ENCODE results near the gene SULT1C4.

Gene SULT1C4

GRCh38 chr2:108376774-108377173, 980 bp upstream of the SULT1C4 start:
- no peak for DNase-seq

- no peak for DNase-seq
Observed at GRCh38 chr2:108377401-108377800, 353 bp upstream of the SULT1C4 start.

- DNase-seq = no peak
Observed at GRCh38 chr2:108378851-108379250, 1.1 kb downstream of the SULT1C4 start.

DNA sequence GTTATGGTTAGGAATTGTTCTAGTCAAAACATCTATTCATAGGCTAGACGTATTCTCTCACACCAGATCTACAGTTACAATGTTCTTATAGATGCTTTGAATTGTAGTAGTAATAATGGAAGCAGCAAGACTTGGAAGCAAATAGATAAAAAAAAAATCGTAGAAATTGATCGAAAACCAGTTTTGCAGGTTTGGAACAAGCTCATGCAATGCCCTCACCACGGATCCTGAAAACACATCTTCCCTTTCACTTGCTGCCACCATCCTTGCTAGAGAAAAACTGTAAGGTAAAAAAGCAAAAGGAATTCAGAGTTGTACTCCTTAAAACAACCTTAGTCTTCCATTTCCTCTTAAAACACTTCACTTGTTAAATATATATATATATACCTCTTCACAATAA, 4.4 kb downstream of the SULT1C4 start:
- no peak for DNase-seq

DNA sequence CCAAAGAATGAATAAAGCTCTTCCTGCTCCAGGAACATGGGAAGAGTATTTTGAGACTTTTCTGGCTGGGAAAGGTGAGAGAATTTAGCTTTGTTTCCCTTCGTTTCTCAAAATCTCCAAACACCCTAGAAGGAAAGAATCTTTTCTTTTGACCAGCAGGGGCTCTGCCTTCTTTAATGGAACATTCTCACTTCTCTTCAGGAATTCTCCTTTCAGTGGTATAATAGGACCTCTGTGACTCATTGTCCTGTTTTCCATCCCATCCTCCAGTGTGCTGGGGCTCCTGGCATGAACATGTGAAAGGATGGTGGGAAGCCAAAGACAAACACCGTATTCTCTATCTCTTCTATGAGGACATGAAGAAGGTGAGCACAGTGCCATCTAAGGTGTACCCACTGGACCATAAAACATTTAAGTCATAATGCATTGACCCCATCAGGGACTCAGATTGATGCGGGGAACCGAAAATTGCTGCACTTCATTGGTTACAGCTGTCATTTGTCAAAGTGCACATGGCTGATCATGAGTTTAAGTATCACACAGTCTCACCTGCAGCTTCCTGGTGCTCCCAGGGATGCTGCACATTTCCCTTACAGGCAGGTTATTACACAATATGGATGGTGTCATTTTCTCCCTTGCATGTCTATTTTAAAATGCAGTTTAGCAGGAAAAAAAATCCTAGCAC, 5.5 kb downstream of the SULT1C4 start:
- no peak for DNase-seq

DNA sequence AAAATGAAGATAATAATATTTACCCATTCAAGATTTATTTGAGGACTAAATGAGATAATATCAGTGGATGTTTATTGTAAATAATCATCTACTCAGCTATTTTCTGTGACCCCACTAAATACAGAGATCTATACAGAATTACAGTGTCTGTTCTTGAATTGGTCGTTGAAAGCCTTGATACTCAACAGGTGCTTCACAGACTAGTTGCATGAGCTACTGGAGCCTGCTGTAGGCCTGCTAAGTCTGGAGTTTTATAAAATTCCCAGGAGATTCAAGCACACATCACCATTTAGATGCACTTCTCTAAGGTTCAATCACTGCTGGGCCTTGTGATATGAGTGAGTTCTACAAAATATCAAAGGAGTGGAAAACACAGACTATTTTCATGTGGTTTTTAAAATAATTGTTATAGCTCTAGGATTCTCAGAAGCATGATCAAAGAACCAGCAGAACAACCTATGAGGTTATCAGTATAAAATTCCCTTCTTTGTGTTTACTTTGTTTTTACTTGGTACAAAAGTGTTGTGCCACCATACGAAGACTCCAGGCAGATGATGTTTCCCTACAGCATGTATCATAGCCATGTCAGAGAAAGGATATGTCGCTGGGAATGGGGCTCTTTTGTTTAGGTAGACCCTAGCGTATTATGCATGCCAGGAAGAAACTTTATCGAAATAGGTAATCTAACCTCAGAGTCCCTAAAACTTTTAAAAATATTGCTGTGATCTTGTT, 7.1 kb downstream of the SULT1C4 start:
- DNase-seq = no peak

DNA sequence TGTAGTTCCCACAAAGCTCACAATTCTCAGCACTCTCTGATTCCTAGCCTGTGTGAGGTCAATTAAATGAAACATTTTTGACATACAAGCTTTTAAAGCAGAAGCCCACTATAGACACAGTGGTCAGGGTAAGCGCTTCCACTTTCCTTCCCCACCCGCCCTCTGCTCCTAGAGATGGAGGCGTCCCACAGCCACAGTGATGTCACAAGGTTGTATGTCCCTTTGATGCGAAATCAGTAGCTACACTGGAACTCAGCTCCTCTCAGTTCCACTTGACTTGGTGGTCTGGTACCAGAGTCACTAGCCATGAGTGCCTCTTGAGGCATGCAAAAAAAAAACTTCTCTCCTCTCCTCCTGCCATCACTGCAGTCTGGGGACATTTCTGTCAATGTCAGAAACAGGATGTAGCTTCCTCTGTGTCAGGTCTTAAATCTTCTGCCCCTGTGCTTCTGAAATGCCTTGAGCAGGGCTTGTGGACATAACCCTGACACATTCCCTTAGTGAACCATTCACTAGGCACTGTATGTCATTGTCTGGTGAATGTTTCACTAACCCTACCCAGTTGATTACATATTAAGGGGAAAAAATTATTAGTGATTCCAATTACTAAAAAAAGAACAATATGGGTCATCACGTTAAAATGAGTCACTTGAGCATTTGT, 7.8 kb downstream of the SULT1C4 start:
- DNase-seq = no peak

GRCh38 chr2:108388045-108388444, 10.3 kb downstream of the SULT1C4 start:
- DNase-seq = no peak

- no peak for DNase-seq
Observed at GRCh38 chr2:108390340-108390739, 12.6 kb downstream of the SULT1C4 start.

DNA sequence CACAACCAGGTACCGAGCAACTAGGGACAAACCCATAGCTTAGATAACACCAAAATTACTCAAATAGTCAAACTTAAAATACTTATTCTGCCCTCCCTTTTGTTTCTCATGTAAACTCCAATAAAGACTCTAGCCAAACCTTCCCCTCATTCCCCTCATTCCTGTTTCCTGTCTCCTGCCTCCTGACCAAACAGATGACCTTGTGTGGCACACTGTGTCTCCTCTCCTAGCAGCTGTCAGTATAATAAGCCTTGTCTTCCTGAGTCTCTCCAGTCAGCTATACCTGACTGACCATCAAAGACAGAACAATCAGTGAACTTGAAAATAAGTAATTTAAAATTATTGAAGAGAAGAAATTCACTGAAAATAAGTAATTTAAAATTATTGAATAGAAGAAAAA, 14.3 kb downstream of the SULT1C4 start:
- DNase-seq = no peak

DNA sequence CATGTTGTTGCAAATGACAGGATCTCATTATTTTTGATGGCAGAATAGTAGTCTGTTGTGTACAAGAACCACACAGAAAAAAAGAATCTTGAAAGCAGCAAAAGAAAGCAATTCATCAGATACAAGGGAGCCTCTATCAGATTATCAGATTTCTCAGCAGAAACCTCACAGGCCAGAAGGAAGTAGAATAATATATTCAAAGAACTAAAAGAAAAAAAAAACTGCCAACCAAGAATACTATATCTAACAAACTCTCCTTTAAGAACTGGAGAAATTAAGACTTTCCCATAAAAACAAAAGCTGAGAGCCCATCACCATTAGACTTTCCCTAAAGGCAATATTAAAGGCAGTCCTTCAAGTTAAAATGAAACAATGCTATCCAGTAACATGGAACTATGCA, 15.4 kb downstream of the SULT1C4 start:
- no peak for DNase-seq

GRCh38 chr2:108395155-108395554, 17.4 kb downstream of the SULT1C4 start:
- DNase-seq = no peak

- DNase-seq = peak in 1 of 2 experiments; percentile 36
Observed at GRCh38 chr2:108396845-108397244, 19.1 kb downstream of the SULT1C4 start.

GRCh38 chr2:108399479-108399878, 21.7 kb downstream of the SULT1C4 start:
- DNase-seq = no peak

DNA sequence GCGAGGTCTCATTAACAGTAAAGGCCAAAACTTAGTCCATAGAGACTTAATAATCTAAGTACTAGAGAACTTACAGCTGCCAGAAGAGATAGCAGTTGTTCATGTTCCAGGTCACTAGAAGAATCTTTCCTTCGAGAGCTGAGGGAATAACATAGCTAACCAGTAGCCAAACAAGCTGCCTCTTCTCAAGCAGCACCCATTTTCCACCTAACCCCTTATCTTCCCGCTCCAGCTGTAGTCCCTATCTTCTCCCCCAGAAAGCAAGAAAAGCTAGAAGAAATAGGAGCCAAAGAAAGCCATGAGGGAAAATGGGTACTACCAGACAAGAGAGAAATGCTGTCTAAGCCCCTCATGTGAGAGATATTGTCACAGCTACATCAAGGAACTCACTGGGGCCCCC, 24.0 kb downstream of the SULT1C4 start:
- DNase-seq = no peak

GRCh38 chr2:108403494-108403893, 25.7 kb downstream of the SULT1C4 start:
- no peak for DNase-seq

DNA sequence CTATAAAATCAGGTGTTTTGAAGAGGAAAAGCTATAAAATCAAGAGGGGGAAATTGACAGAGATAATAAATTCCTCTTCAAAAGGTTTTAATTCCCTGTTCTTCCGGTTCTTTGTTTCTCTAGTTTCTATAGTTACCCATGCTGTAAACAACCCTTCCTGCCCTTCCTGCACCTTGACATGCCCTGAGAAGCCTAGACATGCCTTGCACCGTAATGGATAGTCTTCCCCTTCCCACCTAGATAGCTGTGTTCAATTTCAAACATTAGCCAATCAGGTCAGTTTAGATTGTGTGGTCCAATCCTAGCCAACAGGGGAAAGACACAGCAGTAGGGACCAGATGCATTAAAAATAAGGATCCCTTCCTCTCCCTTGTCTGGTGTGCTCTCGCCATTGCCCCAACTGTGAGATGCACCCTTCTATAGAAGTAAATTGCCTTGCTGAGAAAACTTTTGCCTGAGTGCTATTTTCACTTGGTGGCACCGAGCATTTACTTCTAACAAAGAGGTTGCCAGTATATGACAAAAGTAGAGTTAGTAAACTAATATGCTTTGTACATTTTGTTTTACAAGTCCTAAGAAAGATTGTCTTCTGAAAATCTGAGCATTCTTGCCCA, 27.1 kb downstream of the SULT1C4 start:
- no peak for DNase-seq

- DNase-seq = no peak
Observed at GRCh38 chr2:108407864-108408729, 30.3 kb downstream of the SULT1C4 start.

- DNase-seq = no peak
Observed at GRCh38 chr2:108409768-108410167, 32.0 kb downstream of the SULT1C4 start.

DNA sequence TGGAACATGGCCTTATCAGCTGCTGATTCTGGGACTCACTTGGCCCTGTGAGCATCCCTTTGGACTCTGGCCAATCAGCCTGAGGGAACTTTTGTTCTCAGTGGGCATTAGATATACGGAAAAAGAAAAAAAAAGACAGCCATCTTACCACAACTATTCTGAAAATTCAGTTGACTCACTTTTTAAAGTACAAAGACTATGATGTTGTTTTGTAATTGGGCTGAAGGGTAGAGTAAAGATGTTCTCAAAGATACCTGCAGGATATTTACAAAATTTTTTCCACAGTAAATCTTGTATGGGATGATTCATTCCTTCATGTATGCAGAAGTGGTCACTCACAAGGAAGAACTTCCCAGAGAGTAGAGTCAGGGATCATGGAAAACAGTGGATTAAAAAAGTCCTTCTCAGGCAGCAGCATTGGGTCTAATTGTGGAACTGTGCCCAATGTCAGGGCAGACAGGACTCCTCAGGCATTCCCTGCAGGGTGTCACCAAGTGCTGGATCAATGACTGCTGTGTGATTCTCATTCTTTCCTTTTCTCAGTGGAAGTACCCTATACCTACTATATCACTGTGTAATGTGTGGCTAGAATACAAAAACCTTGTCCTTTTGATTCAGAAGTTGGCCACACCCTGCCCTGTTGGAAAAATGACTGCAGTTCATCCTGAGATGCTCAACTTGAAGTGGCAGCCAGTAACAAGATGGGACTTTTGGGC, 35.4 kb downstream of the SULT1C4 start:
- DNase-seq = peak; percentile 44 to 72

DNA sequence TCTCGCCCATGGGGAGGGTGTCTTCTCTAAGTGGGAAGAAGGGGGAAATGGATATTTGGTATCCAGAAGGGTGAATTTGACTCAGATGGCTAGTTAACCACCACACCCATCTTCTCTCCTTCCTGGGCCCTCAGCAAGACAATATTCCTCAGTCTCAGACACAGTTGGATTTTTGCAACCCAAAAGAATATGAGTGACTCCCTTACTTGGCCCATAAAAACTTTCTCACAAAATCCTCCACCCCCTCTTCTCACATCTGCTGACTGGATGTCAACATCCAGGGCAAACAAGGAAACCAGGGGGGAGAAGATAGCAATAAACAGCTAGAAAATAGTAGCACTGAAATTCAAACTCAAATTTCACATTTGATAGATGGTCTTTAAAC, 35.9 kb downstream of the SULT1C4 start:
- DNase-seq = no peak

- no peak for DNase-seq
Observed at GRCh38 chr2:108414256-108414876, 36.6 kb downstream of the SULT1C4 start.

All from SW 1271 (cell line).